Astrocyte (in vitro differentiated cells and primary cell): ENCODE data around the gene CD79A. TPM values are rescaled to one million over a fixed set of nuclear protein-coding genes. Genes with fewer than 3 reads are reported as not detected.

ENCODE experiments used
- DNase-seq: peaks from one replicate; pipeline ENCODE4 v3.0.0-alpha.2; 2010; ENCODE audit warnings: low read depth
- FAIRE-seq: peaks from 2 replicates; lab custom pipeline; 2011; peaks lifted over from hg19 to GRCh38; lab: Jason Lieb, UNC
- H2AFZ ChIP-seq: 2 replicates; pipeline ENCODE4 v1.6.0; 2012; ENCODE audit warnings: low read depth, low read length, inconsistent platforms
- H3K27ac ChIP-seq: 2 replicates; pipeline ENCODE4 v1.5.1; 2011; ENCODE audit warnings: low read depth, low read length, inconsistent platforms
- H3K27me3 ChIP-seq: 2 replicates; pipeline ENCODE4 v1.6.0; 2011; ENCODE audit warnings: low read length, inconsistent platforms; ENCODE audit not compliant: insufficient read depth
- H3K36me3 ChIP-seq: 2 replicates; pipeline ENCODE4 v1.5.1; 2011; ENCODE audit warnings: low read length, inconsistent platforms; ENCODE audit not compliant: insufficient read depth
- H3K4me1 ChIP-seq: 2 replicates; pipeline ENCODE4 v1.5.1; 2011; ENCODE audit warnings: low read length, inconsistent platforms; ENCODE audit not compliant: insufficient read depth
- H3K4me2 ChIP-seq: 2 replicates; pipeline ENCODE4 v1.6.0; 2012; ENCODE audit warnings: low read length, inconsistent platforms
- H3K4me3 ChIP-seq: 2 replicates; pipeline ENCODE4 v1.5.1; 2011; ENCODE audit warnings: low read depth, mild to moderate bottlenecking, low read length, inconsistent platforms; ENCODE audit not compliant: insufficient read depth
- H3K79me2 ChIP-seq: 2 replicates; pipeline ENCODE4 v1.6.0; 2012; ENCODE audit warnings: mild to moderate bottlenecking, low read length, inconsistent platforms; ENCODE audit not compliant: insufficient read depth
- H3K9ac ChIP-seq: 2 replicates; pipeline ENCODE4 v1.6.0; 2012; ENCODE audit warnings: mild to moderate bottlenecking, low read length, inconsistent platforms
- H3K9me3 ChIP-seq: 2 replicates; pipeline ENCODE4 v1.5.1; 2012; ENCODE audit warnings: low read depth, mild to moderate bottlenecking, low read length, inconsistent platforms; ENCODE audit not compliant: insufficient read depth
- H4K20me1 ChIP-seq: 2 replicates; pipeline ENCODE4 v1.6.0; 2012; ENCODE audit warnings: low read length, inconsistent platforms; ENCODE audit not compliant: insufficient read depth
- H3K27ac Mint-ChIP-seq: one replicate; pipeline ENCODE4 v1.8.0; 2021; ENCODE audit warnings: mild to moderate bottlenecking, mixed read lengths; ENCODE audit not compliant: unreplicated experiment
- H3K27me3 Mint-ChIP-seq: one replicate; pipeline ENCODE4 v1.8.0; 2021; ENCODE audit warnings: low read depth, mixed read lengths; ENCODE audit not compliant: unreplicated experiment
- H3K36me3 Mint-ChIP-seq: one replicate; pipeline ENCODE4 v1.8.0; 2021; ENCODE audit warnings: low read depth, mixed read lengths; ENCODE audit not compliant: unreplicated experiment
- H3K4me1 Mint-ChIP-seq: one replicate; pipeline ENCODE4 v1.8.0; 2021; ENCODE audit warnings: low read depth, mixed read lengths; ENCODE audit not compliant: unreplicated experiment
- H3K4me3 Mint-ChIP-seq: one replicate; pipeline ENCODE4 v1.8.0; 2021; ENCODE audit warnings: mild to moderate bottlenecking, moderate library complexity, mixed read lengths; ENCODE audit not compliant: unreplicated experiment
- H3K9me3 Mint-ChIP-seq: one replicate; pipeline ENCODE4 v1.8.0; 2021; ENCODE audit warnings: mild to moderate bottlenecking, mixed read lengths; ENCODE audit not compliant: unreplicated experiment
- EZH2 ChIP-seq: IDR thresholded peaks from 2 replicates; pipeline ENCODE4 v1.6.1; 2012; ENCODE audit warnings: mild to moderate bottlenecking, low read length, inconsistent platforms; ENCODE audit not compliant: insufficient read depth
- total RNA-seq: library from RNA; stranded (reverse); gene quantifications from 2 replicates; pipeline ENCODE4 v1.2.1, GENCODE V29; 2021
- TF ChIP-seq, protein P1 (sequence below): IDR thresholded peaks from 2 replicates; pipeline ENCODE4 v1.5.1; 2011; ENCODE audit warnings: low read depth, mild to moderate bottlenecking, inconsistent platforms, low read length, moderate library complexity; ENCODE audit not compliant: insufficient read depth

Gene CD79A
- total RNA-seq, 1 donor from 2014 or later, result 0.30 TPM

DNA sequence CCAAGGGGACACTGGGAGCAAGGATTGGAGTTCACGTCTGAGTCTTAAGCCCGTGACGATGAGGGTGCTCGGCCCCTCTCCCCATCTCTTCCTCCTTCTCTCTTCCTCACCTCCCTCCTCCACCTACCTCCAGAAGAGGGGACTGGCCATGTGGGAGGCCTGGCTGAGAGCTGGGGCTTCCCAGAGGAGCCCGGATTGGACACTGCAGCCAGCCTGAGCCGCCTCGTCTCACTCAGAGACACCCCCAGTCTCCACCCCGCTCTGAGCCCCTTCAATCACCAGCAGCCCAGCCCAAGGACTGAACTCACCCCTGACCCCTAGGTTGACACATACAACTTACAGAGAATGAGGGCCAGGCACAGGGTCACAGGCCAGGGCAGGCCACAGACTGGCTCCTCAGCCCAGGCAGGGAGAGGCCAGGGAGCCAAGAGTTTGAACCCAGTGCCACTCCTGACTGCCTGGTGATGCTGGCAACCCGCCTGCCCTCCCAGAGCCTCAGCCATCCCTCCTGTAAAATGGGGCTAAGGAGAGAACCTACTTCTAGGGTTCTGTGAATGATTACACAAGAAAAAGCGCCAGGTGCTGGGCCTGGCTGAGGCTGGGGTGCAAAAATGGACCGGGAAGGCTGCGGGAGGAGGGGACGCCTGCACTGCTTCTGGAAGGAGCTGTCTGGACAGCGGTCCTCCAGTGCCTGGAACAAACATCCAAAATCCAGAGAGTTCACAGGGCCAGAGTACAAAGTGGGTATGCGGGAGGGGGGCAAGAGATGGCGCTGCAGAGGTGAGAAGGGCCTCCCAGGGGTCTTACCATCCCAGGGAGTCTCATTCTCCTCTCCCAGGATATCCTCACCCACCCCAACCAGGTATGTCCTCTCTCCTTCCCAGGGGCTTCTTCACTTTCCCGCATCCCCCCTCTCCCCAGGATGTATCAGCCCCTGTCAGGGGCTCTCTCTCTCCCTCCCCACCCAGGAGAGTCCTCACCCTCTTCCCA lies 1.1 kb downstream of the CD79A start:
- DNase-seq (no peak), FAIRE-seq (no peak)
- no peaks in the 10 kb centered on the region for H3K36me3 Mint-ChIP-seq
- no peaks in the 10 kb centered on the region for H4K20me1 ChIP-seq
- H3K27me3 Mint-ChIP-seq, result peaks cover 7% of the 10 kb centered on the region
- no peak for TF ChIP-seq EZH2
- TF ChIP-seq, protein P1, sequence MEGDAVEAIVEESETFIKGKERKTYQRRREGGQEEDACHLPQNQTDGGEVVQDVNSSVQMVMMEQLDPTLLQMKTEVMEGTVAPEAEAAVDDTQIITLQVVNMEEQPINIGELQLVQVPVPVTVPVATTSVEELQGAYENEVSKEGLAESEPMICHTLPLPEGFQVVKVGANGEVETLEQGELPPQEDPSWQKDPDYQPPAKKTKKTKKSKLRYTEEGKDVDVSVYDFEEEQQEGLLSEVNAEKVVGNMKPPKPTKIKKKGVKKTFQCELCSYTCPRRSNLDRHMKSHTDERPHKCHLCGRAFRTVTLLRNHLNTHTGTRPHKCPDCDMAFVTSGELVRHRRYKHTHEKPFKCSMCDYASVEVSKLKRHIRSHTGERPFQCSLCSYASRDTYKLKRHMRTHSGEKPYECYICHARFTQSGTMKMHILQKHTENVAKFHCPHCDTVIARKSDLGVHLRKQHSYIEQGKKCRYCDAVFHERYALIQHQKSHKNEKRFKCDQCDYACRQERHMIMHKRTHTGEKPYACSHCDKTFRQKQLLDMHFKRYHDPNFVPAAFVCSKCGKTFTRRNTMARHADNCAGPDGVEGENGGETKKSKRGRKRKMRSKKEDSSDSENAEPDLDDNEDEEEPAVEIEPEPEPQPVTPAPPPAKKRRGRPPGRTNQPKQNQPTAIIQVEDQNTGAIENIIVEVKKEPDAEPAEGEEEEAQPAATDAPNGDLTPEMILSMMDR, result no peak
- peaks cover 5% of the 10 kb centered on the region for H3K4me1 ChIP-seq
- no peaks in the 10 kb centered on the region for H3K9me3 Mint-ChIP-seq
- H3K4me1 Mint-ChIP-seq, result no peaks in the 10 kb centered on the region
- H3K36me3 ChIP-seq, result no peaks in the 10 kb centered on the region
- no peaks in the 10 kb centered on the region for H3K9me3 ChIP-seq
- H3K4me2 ChIP-seq, result no peak overlapping the region
- H3K27me3 ChIP-seq, result peaks cover 2% of the 10 kb centered on the region
- H3K79me2 ChIP-seq, result no peaks in the 10 kb centered on the region
- no peak overlapping the region for H3K4me3 ChIP-seq
- H3K9ac ChIP-seq, result no peak overlapping the region
- no peak overlapping the region for H3K27ac Mint-ChIP-seq
- no peak overlapping the region for H2AFZ ChIP-seq
- H3K4me3 Mint-ChIP-seq, result no peak overlapping the region
- H3K27ac ChIP-seq, result no peak overlapping the region

DNA sequence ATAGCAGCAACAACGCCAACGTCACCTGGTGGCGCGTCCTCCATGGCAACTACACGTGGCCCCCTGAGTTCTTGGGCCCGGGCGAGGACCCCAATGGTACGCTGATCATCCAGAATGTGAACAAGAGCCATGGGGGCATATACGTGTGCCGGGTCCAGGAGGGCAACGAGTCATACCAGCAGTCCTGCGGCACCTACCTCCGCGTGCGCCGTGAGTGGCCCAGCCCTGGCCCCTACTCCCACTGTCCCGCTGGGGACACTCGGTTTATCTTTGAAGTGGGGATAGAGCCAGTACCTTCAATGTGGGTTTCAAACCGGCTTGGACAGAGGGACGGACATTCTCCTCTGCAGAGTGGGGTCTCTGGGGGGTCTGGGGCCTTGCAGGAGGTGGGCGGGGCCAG lies 2.0 kb downstream of the CD79A start:
- Mint-ChIP-seq H3K4me1 (no peaks in the 10 kb centered on the region), H3K27me3 (peaks cover 7% of the 10 kb centered on the region)
- no peak overlapping the region for H3K9ac ChIP-seq

More for the DNA sequence above, 2.0 kb downstream of the CD79A start:
- no peak overlapping the region for H3K27ac ChIP-seq
- H3K9me3 Mint-ChIP-seq, result no peaks in the 10 kb centered on the region
- no peak overlapping the region for H3K4me2 ChIP-seq
- peaks cover 5% of the 10 kb centered on the region for H3K4me1 ChIP-seq
- no peak for DNase-seq
- no peak overlapping the region for H3K4me3 ChIP-seq
- TF ChIP-seq, protein P1, result no peak
- H3K27ac Mint-ChIP-seq, result no peak overlapping the region
- no peaks in the 10 kb centered on the region for H3K9me3 ChIP-seq
- no peak overlapping the region for H2AFZ ChIP-seq
- no peaks in the 10 kb centered on the region for H3K36me3 Mint-ChIP-seq
- H3K4me3 Mint-ChIP-seq, result no peak overlapping the region
- H3K36me3 ChIP-seq, result no peaks in the 10 kb centered on the region
- no peak for FAIRE-seq
- H3K79me2 ChIP-seq, result peaks cover under 1% of the 10 kb centered on the region
- peaks cover 2% of the 10 kb centered on the region for H3K27me3 ChIP-seq
- H4K20me1 ChIP-seq, result no peaks in the 10 kb centered on the region
